GM12875 (cell line): ENCODE measurements around the gene KNTC1.

Experiments used
- H3K4me3 ChIP-seq: one replicate; pipeline ENCODE4 v1.5.1; 2011; ENCODE audit warnings: low read depth, low read length, control low read depth
- TF ChIP-seq, protein P1 (sequence below): IDR thresholded peaks from 2 replicates; pipeline ENCODE4 v1.5.1; 2011; ENCODE audit warnings: low read depth, mild to moderate bottlenecking, control low read depth, inconsistent platforms, low read length, moderate library complexity, borderline replicate concordance; ENCODE audit not compliant: insufficient read depth

KNTC1 gene

DNA sequence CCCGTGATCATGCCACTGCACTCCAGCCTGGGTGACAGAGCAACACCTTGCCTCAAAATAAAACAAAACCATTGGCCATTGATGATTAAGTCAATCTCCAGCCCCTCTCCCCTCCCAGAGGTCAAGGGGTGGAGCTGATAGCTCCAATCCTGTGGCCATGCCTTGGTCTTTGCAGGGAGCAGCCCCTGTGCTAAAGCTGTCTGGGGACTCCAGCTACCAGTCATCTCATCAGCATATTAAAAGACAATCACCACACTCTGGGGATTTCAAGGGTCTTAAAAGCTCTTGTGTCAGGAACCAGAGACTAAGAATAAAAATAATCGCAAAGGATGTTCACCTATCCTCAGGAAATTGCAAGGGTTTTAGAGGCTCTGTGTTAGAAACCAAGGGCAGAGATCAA, 145.5 kb downstream of the KNTC1 start:
- H3K4me3 ChIP-seq, result no peak overlapping the region
- TF ChIP-seq, protein P1, sequence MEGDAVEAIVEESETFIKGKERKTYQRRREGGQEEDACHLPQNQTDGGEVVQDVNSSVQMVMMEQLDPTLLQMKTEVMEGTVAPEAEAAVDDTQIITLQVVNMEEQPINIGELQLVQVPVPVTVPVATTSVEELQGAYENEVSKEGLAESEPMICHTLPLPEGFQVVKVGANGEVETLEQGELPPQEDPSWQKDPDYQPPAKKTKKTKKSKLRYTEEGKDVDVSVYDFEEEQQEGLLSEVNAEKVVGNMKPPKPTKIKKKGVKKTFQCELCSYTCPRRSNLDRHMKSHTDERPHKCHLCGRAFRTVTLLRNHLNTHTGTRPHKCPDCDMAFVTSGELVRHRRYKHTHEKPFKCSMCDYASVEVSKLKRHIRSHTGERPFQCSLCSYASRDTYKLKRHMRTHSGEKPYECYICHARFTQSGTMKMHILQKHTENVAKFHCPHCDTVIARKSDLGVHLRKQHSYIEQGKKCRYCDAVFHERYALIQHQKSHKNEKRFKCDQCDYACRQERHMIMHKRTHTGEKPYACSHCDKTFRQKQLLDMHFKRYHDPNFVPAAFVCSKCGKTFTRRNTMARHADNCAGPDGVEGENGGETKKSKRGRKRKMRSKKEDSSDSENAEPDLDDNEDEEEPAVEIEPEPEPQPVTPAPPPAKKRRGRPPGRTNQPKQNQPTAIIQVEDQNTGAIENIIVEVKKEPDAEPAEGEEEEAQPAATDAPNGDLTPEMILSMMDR, result no peak
